Measurements from ENCODE around the gene RFX8. TPM values are rescaled to one million over a fixed set of nuclear protein-coding genes. Genes with fewer than 3 reads are reported as not detected.

RFX8 gene
- total and polyA plus RNA-seq, 2 of the 8 experiments (the other 6 are each of a cell fraction or from before 2014, with no cell fraction given) = 0.60 to 0.97 TPM

GRCh38 chr2:101478181-101479001, 3.5 kb upstream of the RFX8 start (continued):
- TF ChIP-seq CTCF (IDR thresholded peaks at IDR 0.05; ENCODE audit: control extremely low read depth in 1 of 3, insufficient read depth in 1 of 3, low read depth in 1 of 3, low read length in 3 of 3) (no peak), EZH2 (IDR thresholded peaks at IDR 0.05; ENCODE audit: low read depth, low read length, severe bottlenecking) (no peak), BCL11A (IDR thresholded peaks at IDR 0.05; ENCODE audit: low read depth in 2 of 2, low read length in 2 of 2) (no peak), GTF2F1 (IDR thresholded peaks at IDR 0.05; ENCODE audit: borderline replicate concordance, low read depth, low read length) (no peak), CBX5 (IDR thresholded peaks at IDR 0.05; ENCODE audit: low read depth, low read length) (no peak), HDAC2 (IDR thresholded peaks at IDR 0.05; ENCODE audit: borderline replicate concordance in 1 of 2, low read depth in 2 of 2, low read length in 2 of 2) (no peak), JUND (IDR thresholded peaks at IDR 0.05; ENCODE audit: low read length) (no peak), RXRA (IDR thresholded peaks at IDR 0.05; ENCODE audit: insufficient read depth, low read depth, low read length) (no peak), ATF2 (IDR thresholded peaks at IDR 0.05; ENCODE audit: low read length) (no peak), CHD1 (IDR thresholded peaks at IDR 0.05; ENCODE audit: low read depth, low read length) (no peak)

Data from H1 (cell line).